ENCODE results near the gene GRIP2.

Gene GRIP2

GRCh38 chr3:14539742-14540491, at the start of gene GRIP2:
Gene GRIP2 (minus strand): TSS chr3:14540342. CDS start chr3:14540308, 34 bp downstream.
- in situ Hi-C loops (cut with HindIII; ENCODE audit: low pct_ligation_motif_present, low sequenced_read_pairs) = no loop called here
- DNase-seq = no peak
- no peak within 1 kb of the TSS for H3K4me3 ChIP-seq (ENCODE audit: low read depth, low read length)
- H3K27me3 ChIP-seq (replicated peaks) = peaks cover 2% of the 10 kb centered on the region
- H3K36me3 ChIP-seq (replicated peaks) = no peaks in the 10 kb centered on the region
- no peak for TF ChIP-seq CTCF (IDR thresholded peaks at IDR 0.05; ENCODE audit: low read depth, low read length, missing control alignments)
- H3K27ac ChIP-seq = no peak within 1 kb of the TSS

GRCh38 chr3:14588425-14589112, 48.4 kb upstream of the GRIP2 start:
- Histone ChIP-seq H3K27ac (no peak overlapping the region), H3K4me3 (ENCODE audit: low read depth, low read length) (no peak overlapping the region), H3K36me3 (replicated peaks) (no peaks in the 10 kb centered on the region), H3K27me3 (replicated peaks) (peaks cover 6% of the 10 kb centered on the region)
- DNase-seq = no peak
- TF ChIP-seq CTCF (IDR thresholded peaks at IDR 0.05; ENCODE audit: low read depth, low read length, missing control alignments) = no peak
- in situ Hi-C loops (cut with HindIII; ENCODE audit: low pct_ligation_motif_present, low sequenced_read_pairs) = no loop called here

GRCh38 chr3:14587740-14588360, 47.7 kb upstream of the GRIP2 start:
- Histone ChIP-seq H3K27me3 (replicated peaks) (peaks cover 6% of the 10 kb centered on the region), H3K36me3 (replicated peaks) (no peaks in the 10 kb centered on the region), H3K4me3 (ENCODE audit: low read depth, low read length) (no peak overlapping the region), H3K27ac (no peak overlapping the region)
- in situ Hi-C loops (cut with HindIII; ENCODE audit: low pct_ligation_motif_present, low sequenced_read_pairs) = no loop called here
- no peak for TF ChIP-seq CTCF (IDR thresholded peaks at IDR 0.05; ENCODE audit: low read depth, low read length, missing control alignments)
- DNase-seq = peak; percentile 53

- Histone ChIP-seq H3K4me3 (ENCODE audit: low read depth, low read length) (no peak overlapping the region), H3K27me3 (replicated peaks) (peaks cover 5% of the 10 kb centered on the region), H3K27ac (no peak overlapping the region), H3K36me3 (replicated peaks) (no peaks in the 10 kb centered on the region)
- DNase-seq = no peak
- in situ Hi-C loops (cut with HindIII; ENCODE audit: low pct_ligation_motif_present, low sequenced_read_pairs) = no loop called here
- TF ChIP-seq CTCF (IDR thresholded peaks at IDR 0.05; ENCODE audit: low read depth, low read length, missing control alignments) = no peak
Observed at GRCh38 chr3:14586611-14587010, 46.5 kb upstream of the GRIP2 start.

GRCh38 chr3:14583548-14584091, 43.5 kb upstream of the GRIP2 start:
- H3K36me3 ChIP-seq (replicated peaks) = no peaks in the 10 kb centered on the region
- H3K27me3 ChIP-seq (replicated peaks) = peaks cover 2% of the 10 kb centered on the region
- H3K4me3 ChIP-seq (ENCODE audit: low read depth, low read length) = no peak overlapping the region
- TF ChIP-seq CTCF (IDR thresholded peaks at IDR 0.05; ENCODE audit: low read depth, low read length, missing control alignments) = no peak
- in situ Hi-C loops (cut with HindIII; ENCODE audit: low pct_ligation_motif_present, low sequenced_read_pairs) = no loop called here
- no peak overlapping the region for H3K27ac ChIP-seq
- no peak for DNase-seq
